HCT116 (cell line): ENCODE data around the gene ESAM. TPM values are rescaled to one million over a fixed set of nuclear protein-coding genes. Genes with fewer than 3 reads are reported as not detected.

Experiments used
- ATAC-seq: fragments of 200-7000 bp; cut with Tn5 transposase; 2 replicates; pipeline ENCODE4 v1.9.1; 2020; ENCODE audit warnings: mild to moderate bottlenecking, moderate library complexity
- BruUV-seq: library from RNA; stranded (reverse); fragments of 400-500 nt; replicated peaks from 2 replicates; lab custom pipeline; 2021; lab: Mats Ljungman, UMichigan
- CTCF ChIA-PET: fragments of 300-600 bp; sonication (Branson Sonifier 250); formaldehyde crosslinking; loops from one replicate; lab custom pipeline; 2021; ENCODE audit warnings: antibody characterized with exemption; lab: Charles Lee
- POLR2A ChIA-PET: fragments of 300-600, 350-600 bp; sonication (Branson Sonifier 250); formaldehyde crosslinking; loops from one replicate; lab custom pipeline; 2021; ENCODE audit warnings: antibody characterized with exemption; lab: Charles Lee
- RAD21 ChIA-PET, 2 experiments: fragments of 300-600 bp; sonication (Branson Sonifier 250); formaldehyde crosslinking; loops; one replicate each; lab custom pipeline; 2023; ENCODE audit warnings: low total read pairs in 2 of 2; ENCODE audit not compliant: uncharacterized antibody in 2 of 2, unreplicated experiment in 2 of 2, low non-redundant PET in 1 of 2; lab: Charles Lee
- DNase-seq: peaks from one replicate; pipeline ENCODE4 v3.0.0-alpha.2; 2010; ENCODE audit warnings: low read depth, low spot score
- H2AFZ ChIP-seq: fragments of 200-600 bp; shearing (Covaris generic), sonication (generic); 2 replicates; pipeline ENCODE4 v1.6.1; 2017; ENCODE audit warnings: low read depth, mixed run types, mixed read lengths, antibody characterized with exemption, low read length; ENCODE audit not compliant: poor library complexity, severe bottlenecking
- H3K27ac ChIP-seq: 2 replicates; pipeline ENCODE4 v1.5.1; 2012; ENCODE audit warnings: low read depth, low read length
- H3K27me3 ChIP-seq: fragments of 200-600 bp; sonication (generic); 2 replicates; pipeline ENCODE4 v1.6.1; 2016; ENCODE audit warnings: mixed run types, low read length, mixed read lengths; ENCODE audit not compliant: insufficient read depth
- H3K36me3 ChIP-seq, 2 experiments: fragments of 200-500 bp in 1 of 2; fragments of 200-600 bp in 1 of 2; sonication (Bioruptor generic) in 1 of 2; sonication (generic) in 1 of 2; 2 replicates each; pipeline versions ENCODE4 v1.5.1 to v1.6.1; 2014 to 2016; ENCODE audit warnings: low read length in 2 of 2, inconsistent platforms in 1 of 2, mixed read lengths in 1 of 2, mixed run types in 1 of 2; ENCODE audit not compliant: insufficient read depth in 2 of 2, control insufficient read depth in 1 of 2
- H3K4me1 ChIP-seq, 2 experiments: fragments of 200-600 bp in 1 of 2; sonication (generic) in 1 of 2; 2 replicates each; pipeline versions ENCODE4 v1.5.1 to v1.6.1; 2012 to 2017; ENCODE audit warnings: low read length in 2 of 2, inconsistent platforms in 1 of 2, mild to moderate bottlenecking in 1 of 2, mixed read lengths in 1 of 2, mixed run types in 1 of 2, moderate library complexity in 1 of 2; ENCODE audit not compliant: insufficient read depth in 2 of 2, control insufficient read depth in 1 of 2
- H3K4me2 ChIP-seq: fragments of 200-600 bp; sonication (generic); 2 replicates; pipeline ENCODE4 v1.6.1; 2017; ENCODE audit warnings: mixed run types, low read length, mixed read lengths
- H3K4me3 ChIP-seq, 2 experiments: fragments of 200-600 bp in 1 of 2; sonication (generic) in 1 of 2; replicated peaks in 1 of 2; 2 replicates each; pipeline ENCODE4 v1.5.1; 2011 to 2016; ENCODE audit warnings: low read length in 2 of 2, control low read depth in 1 of 2, low read depth in 1 of 2, mild to moderate bottlenecking in 1 of 2, mixed read lengths in 1 of 2, mixed run types in 1 of 2
- H3K79me2 ChIP-seq: fragments of 200-600 bp; sonication (generic); 2 replicates; pipeline ENCODE4 v1.6.1; 2017; ENCODE audit warnings: mild to moderate bottlenecking, mixed run types, low read length, moderate library complexity, mixed read lengths; ENCODE audit not compliant: insufficient read depth
- H3K9ac ChIP-seq: fragments of 200-600 bp; sonication (generic); 2 replicates; pipeline ENCODE4 v1.6.1; 2016; ENCODE audit warnings: low read length, mixed read lengths
- H3K9me2 ChIP-seq: fragments of 200-600 bp; sonication (generic), shearing (Covaris generic); 2 replicates; pipeline ENCODE4 v1.6.1; 2017; ENCODE audit warnings: mixed run types, mild to moderate bottlenecking, moderate library complexity; ENCODE audit not compliant: insufficient read depth
- H3K9me3 ChIP-seq, 2 experiments: fragments of 200-500 bp in 1 of 2; fragments of 200-600 bp in 1 of 2; sonication (Bioruptor generic) in 1 of 2; sonication (generic) in 1 of 2; 2 replicates each; pipeline ENCODE4 v1.6.1; 2014 to 2017; ENCODE audit warnings: low read length in 2 of 2, mixed read lengths in 2 of 2, inconsistent platforms in 1 of 2, low read depth in 1 of 2, mild to moderate bottlenecking in 1 of 2, mixed run types in 1 of 2, moderate library complexity in 1 of 2; ENCODE audit not compliant: control insufficient read depth in 1 of 2, insufficient read depth in 1 of 2
- H4K20me1 ChIP-seq: fragments of 200-600 bp; sonication (generic), shearing (Covaris generic); 2 replicates; pipeline ENCODE4 v1.6.1; 2017; ENCODE audit warnings: mixed run types, mild to moderate bottlenecking, moderate library complexity; ENCODE audit not compliant: insufficient read depth
- CEBPB ChIP-seq: IDR thresholded peaks from 2 replicates; pipeline ENCODE4 v1.6.1; 2012; ENCODE audit warnings: low read depth
- EGR1 ChIP-seq: IDR thresholded peaks from 2 replicates; pipeline ENCODE4 v1.6.1; 2012; ENCODE audit warnings: low read depth
- ELF1 ChIP-seq: IDR thresholded peaks from 2 replicates; pipeline ENCODE4 v1.6.1; 2012; ENCODE audit warnings: low read depth, borderline replicate concordance
- FOSL1 ChIP-seq: IDR thresholded peaks from 2 replicates; pipeline ENCODE4 v1.6.1; 2012; ENCODE audit warnings: low read depth
- JUND ChIP-seq: IDR thresholded peaks from 2 replicates; pipeline ENCODE4 v1.6.1; 2012
- POLR2A ChIP-seq: IDR thresholded peaks from 2 replicates; pipeline ENCODE4 v1.7.0; 2011; ENCODE audit warnings: borderline replicate concordance; ENCODE audit not compliant: insufficient read depth, insufficient read length; ENCODE audit errors: extremely low read depth
- POLR2AphosphoS5 ChIP-seq: IDR thresholded peaks from 2 replicates; pipeline ENCODE4 v1.6.1; 2011; ENCODE audit warnings: mild to moderate bottlenecking, low read depth, low read length, moderate library complexity
- RAD21 ChIP-seq: IDR thresholded peaks from 2 replicates; pipeline ENCODE4 v1.6.1; 2012; ENCODE audit warnings: low read depth, mild to moderate bottlenecking
- SIN3A ChIP-seq: IDR thresholded peaks from 2 replicates; pipeline ENCODE4 v1.6.1; 2012; ENCODE audit warnings: low read depth
- SP1 ChIP-seq: IDR thresholded peaks from 2 replicates; pipeline ENCODE4 v1.6.1; 2012; ENCODE audit warnings: low read depth
- SRF ChIP-seq: IDR thresholded peaks from 2 replicates; pipeline ENCODE4 v1.6.1; 2012; ENCODE audit warnings: low read depth
- TCF7L2 ChIP-seq: IDR thresholded peaks from 2 replicates; pipeline ENCODE4 v1.7.0; 2011; ENCODE audit warnings: borderline replicate concordance, inconsistent platforms; ENCODE audit not compliant: insufficient read depth, insufficient read length; ENCODE audit errors: extremely low read depth
- YY1 ChIP-seq: IDR thresholded peaks from 2 replicates; pipeline ENCODE4 v1.6.1; 2011; ENCODE audit warnings: low read length, low read depth, moderate library complexity, mild to moderate bottlenecking; ENCODE audit not compliant: insufficient replicate concordance; ENCODE audit errors: extremely low read depth
- ZFX ChIP-seq: fragments of 450-650 bp; IDR thresholded peaks from 2 replicates; pipeline ENCODE4 v1.6.1; 2017
- ZNF274 ChIP-seq: fragments of 200-500 bp; sonication (Bioruptor generic); IDR thresholded peaks from 2 replicates; pipeline ENCODE4 v1.6.1; 2014; ENCODE audit warnings: mild to moderate bottlenecking, low read depth, low read length, inconsistent platforms
- intact Hi-C: fragments of 100-400 bp; cut with micrococcal nuclease; formaldehyde crosslinking; loops from 2 replicates; pipeline ENCODE4 v1.10.0; 2022
- total RNA-seq: library from RNA; stranded (reverse); gene quantifications from one replicate; pipeline ENCODE4 v1.2.1, GENCODE V29; 2021; ENCODE audit not compliant: unreplicated experiment
- TF ChIP-seq, protein P1 (sequence below): IDR thresholded peaks from 2 replicates; pipeline ENCODE4 v1.6.1; 2011; ENCODE audit warnings: mild to moderate bottlenecking, low read length, moderate library complexity; ENCODE audit not compliant: insufficient replicate concordance; ENCODE audit errors: extremely low read depth
- TF ChIP-seq, protein P2 (sequence below): IDR thresholded peaks from 2 replicates; pipeline ENCODE4 v1.6.1; 2012
- TF ChIP-seq, protein P3 (sequence below): IDR thresholded peaks from 2 replicates; pipeline ENCODE4 v1.6.1; 2012
- TF ChIP-seq, protein P4 (sequence below): IDR thresholded peaks from 2 replicates; pipeline ENCODE4 v1.6.1; 2012; ENCODE audit warnings: low read depth

Gene ESAM
- total RNA-seq, 1 experiment from 2014 or later: 6.1 TPM

DNA sequence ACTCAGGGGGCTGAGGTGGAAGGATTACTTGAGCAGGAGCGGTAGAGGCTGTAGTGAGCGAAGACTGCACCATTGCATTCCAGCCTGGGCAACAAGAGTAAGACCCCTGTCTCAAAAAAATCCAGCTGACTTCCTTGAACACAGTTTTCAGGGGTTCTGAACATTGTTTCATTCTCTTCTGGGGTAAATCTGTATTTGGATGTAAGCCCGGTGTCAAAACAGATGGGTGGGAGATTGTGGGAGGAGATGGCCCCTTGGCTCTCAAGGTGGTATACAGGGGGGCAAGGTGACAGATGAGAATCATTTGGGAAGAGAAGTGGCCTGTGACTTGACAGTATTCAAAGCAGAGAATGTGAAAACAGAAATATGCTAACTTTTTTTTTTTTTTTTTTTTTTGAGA is 4.8 kb downstream of the ESAM start:
- no peak overlapping the region for H3K27ac ChIP-seq
- POLR2A ChIA-PET: interaction anchor here (0.7 kb wide), 1 partner anchor 141 kb away, joined by 3 read pairs; no protein-coding TSS in a partner anchor
- no peak overlapping the region for H2AFZ ChIP-seq
- TF ChIP-seq FOSL1 (no peak), SIN3A (no peak), SRF (no peak), TCF7L2 (no peak), RAD21 (no peak), ELF1 (no peak), JUND (no peak), ZFX (no peak), POLR2A (no peak), POLR2AphosphoS5 (no peak), SP1 (no peak), ZNF274 (no peak), YY1 (no peak), CEBPB (no peak), EGR1 (no peak)
- TF ChIP-seq, protein P1, sequence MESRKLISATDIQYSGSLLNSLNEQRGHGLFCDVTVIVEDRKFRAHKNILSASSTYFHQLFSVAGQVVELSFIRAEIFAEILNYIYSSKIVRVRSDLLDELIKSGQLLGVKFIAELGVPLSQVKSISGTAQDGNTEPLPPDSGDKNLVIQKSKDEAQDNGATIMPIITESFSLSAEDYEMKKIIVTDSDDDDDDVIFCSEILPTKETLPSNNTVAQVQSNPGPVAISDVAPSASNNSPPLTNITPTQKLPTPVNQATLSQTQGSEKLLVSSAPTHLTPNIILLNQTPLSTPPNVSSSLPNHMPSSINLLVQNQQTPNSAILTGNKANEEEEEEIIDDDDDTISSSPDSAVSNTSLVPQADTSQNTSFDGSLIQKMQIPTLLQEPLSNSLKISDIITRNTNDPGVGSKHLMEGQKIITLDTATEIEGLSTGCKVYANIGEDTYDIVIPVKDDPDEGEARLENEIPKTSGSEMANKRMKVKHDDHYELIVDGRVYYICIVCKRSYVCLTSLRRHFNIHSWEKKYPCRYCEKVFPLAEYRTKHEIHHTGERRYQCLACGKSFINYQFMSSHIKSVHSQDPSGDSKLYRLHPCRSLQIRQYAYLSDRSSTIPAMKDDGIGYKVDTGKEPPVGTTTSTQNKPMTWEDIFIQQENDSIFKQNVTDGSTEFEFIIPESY: no peak
- TF ChIP-seq, protein P2, sequence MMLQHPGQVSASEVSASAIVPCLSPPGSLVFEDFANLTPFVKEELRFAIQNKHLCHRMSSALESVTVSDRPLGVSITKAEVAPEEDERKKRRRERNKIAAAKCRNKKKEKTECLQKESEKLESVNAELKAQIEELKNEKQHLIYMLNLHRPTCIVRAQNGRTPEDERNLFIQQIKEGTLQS: no peak
- TF ChIP-seq, protein P3, sequence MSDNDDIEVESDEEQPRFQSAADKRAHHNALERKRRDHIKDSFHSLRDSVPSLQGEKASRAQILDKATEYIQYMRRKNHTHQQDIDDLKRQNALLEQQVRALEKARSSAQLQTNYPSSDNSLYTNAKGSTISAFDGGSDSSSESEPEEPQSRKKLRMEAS: no peak
- TF ChIP-seq, protein P4, sequence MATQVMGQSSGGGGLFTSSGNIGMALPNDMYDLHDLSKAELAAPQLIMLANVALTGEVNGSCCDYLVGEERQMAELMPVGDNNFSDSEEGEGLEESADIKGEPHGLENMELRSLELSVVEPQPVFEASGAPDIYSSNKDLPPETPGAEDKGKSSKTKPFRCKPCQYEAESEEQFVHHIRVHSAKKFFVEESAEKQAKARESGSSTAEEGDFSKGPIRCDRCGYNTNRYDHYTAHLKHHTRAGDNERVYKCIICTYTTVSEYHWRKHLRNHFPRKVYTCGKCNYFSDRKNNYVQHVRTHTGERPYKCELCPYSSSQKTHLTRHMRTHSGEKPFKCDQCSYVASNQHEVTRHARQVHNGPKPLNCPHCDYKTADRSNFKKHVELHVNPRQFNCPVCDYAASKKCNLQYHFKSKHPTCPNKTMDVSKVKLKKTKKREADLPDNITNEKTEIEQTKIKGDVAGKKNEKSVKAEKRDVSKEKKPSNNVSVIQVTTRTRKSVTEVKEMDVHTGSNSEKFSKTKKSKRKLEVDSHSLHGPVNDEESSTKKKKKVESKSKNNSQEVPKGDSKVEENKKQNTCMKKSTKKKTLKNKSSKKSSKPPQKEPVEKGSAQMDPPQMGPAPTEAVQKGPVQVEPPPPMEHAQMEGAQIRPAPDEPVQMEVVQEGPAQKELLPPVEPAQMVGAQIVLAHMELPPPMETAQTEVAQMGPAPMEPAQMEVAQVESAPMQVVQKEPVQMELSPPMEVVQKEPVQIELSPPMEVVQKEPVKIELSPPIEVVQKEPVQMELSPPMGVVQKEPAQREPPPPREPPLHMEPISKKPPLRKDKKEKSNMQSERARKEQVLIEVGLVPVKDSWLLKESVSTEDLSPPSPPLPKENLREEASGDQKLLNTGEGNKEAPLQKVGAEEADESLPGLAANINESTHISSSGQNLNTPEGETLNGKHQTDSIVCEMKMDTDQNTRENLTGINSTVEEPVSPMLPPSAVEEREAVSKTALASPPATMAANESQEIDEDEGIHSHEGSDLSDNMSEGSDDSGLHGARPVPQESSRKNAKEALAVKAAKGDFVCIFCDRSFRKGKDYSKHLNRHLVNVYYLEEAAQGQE: no peak
- peaks cover 11 to 25% of the 10 kb centered on the region in 2 experiments for H3K4me1 ChIP-seq
- no TSS peak for BruUV-seq
- no peak overlapping the region for H3K4me3 ChIP-seq
- no peaks in the 10 kb centered on the region for H3K9me3 ChIP-seq
- CTCF ChIA-PET: no interaction called here
- no peaks in the 10 kb centered on the region for H3K9me2 ChIP-seq
- H3K79me2 ChIP-seq: no peaks in the 10 kb centered on the region
- H3K36me3 ChIP-seq: no peaks in the 10 kb centered on the region
- no peaks in the 10 kb centered on the region for H3K27me3 ChIP-seq
- no peak overlapping the region for H3K9ac ChIP-seq
- ATAC-seq (no peak), DNase-seq (no peak)
- no peak overlapping the region for H3K4me2 ChIP-seq
- RAD21 ChIA-PET: no interaction called here
- H4K20me1 ChIP-seq: no peaks in the 10 kb centered on the region
- intact Hi-C loops: no loop called here
